HCT116 (cell line): ENCODE data around the gene ROCK2. TPM values are rescaled to one million over a fixed set of nuclear protein-coding genes. Genes with fewer than 3 reads are reported as not detected.

Source experiments
- ATAC-seq: fragments of 200-7000 bp; cut with Tn5 transposase; 2 replicates; pipeline ENCODE4 v1.9.1; 2020; ENCODE audit warnings: mild to moderate bottlenecking, moderate library complexity
- BruUV-seq: library from RNA; stranded (reverse); fragments of 400-500 nt; replicated peaks from 2 replicates; lab custom pipeline; 2021; lab: Mats Ljungman, UMichigan
- CTCF ChIA-PET: fragments of 300-600 bp; sonication (Branson Sonifier 250); formaldehyde crosslinking; loops from one replicate; lab custom pipeline; 2021; ENCODE audit warnings: antibody characterized with exemption; lab: Charles Lee
- POLR2A ChIA-PET: fragments of 300-600, 350-600 bp; sonication (Branson Sonifier 250); formaldehyde crosslinking; loops from one replicate; lab custom pipeline; 2021; ENCODE audit warnings: antibody characterized with exemption; lab: Charles Lee
- RAD21 ChIA-PET, 2 experiments: fragments of 300-600 bp; sonication (Branson Sonifier 250); formaldehyde crosslinking; loops; one replicate each; lab custom pipeline; 2023; ENCODE audit warnings: low total read pairs in 2 of 2; ENCODE audit not compliant: uncharacterized antibody in 2 of 2, unreplicated experiment in 2 of 2, low non-redundant PET in 1 of 2; lab: Charles Lee
- DNase-seq: peaks from one replicate; pipeline ENCODE4 v3.0.0-alpha.2; 2010; ENCODE audit warnings: low read depth, low spot score
- H2AFZ ChIP-seq: fragments of 200-600 bp; shearing (Covaris generic), sonication (generic); 2 replicates; pipeline ENCODE4 v1.6.1; 2017; ENCODE audit warnings: low read depth, mixed run types, mixed read lengths, antibody characterized with exemption, low read length; ENCODE audit not compliant: poor library complexity, severe bottlenecking
- H3K27ac ChIP-seq: 2 replicates; pipeline ENCODE4 v1.5.1; 2012; ENCODE audit warnings: low read depth, low read length
- H3K27me3 ChIP-seq: fragments of 200-600 bp; sonication (generic); 2 replicates; pipeline ENCODE4 v1.6.1; 2016; ENCODE audit warnings: mixed run types, low read length, mixed read lengths; ENCODE audit not compliant: insufficient read depth
- H3K36me3 ChIP-seq, 2 experiments: fragments of 200-500 bp in 1 of 2; fragments of 200-600 bp in 1 of 2; sonication (Bioruptor generic) in 1 of 2; sonication (generic) in 1 of 2; 2 replicates each; pipeline versions ENCODE4 v1.5.1 to v1.6.1; 2014 to 2016; ENCODE audit warnings: low read length in 2 of 2, inconsistent platforms in 1 of 2, mixed read lengths in 1 of 2, mixed run types in 1 of 2; ENCODE audit not compliant: insufficient read depth in 2 of 2, control insufficient read depth in 1 of 2
- H3K4me1 ChIP-seq, 2 experiments: fragments of 200-600 bp in 1 of 2; sonication (generic) in 1 of 2; 2 replicates each; pipeline versions ENCODE4 v1.5.1 to v1.6.1; 2012 to 2017; ENCODE audit warnings: low read length in 2 of 2, inconsistent platforms in 1 of 2, mild to moderate bottlenecking in 1 of 2, mixed read lengths in 1 of 2, mixed run types in 1 of 2, moderate library complexity in 1 of 2; ENCODE audit not compliant: insufficient read depth in 2 of 2, control insufficient read depth in 1 of 2
- H3K4me2 ChIP-seq: fragments of 200-600 bp; sonication (generic); 2 replicates; pipeline ENCODE4 v1.6.1; 2017; ENCODE audit warnings: mixed run types, low read length, mixed read lengths
- H3K4me3 ChIP-seq, 2 experiments: fragments of 200-600 bp in 1 of 2; sonication (generic) in 1 of 2; replicated peaks in 1 of 2; 2 replicates each; pipeline ENCODE4 v1.5.1; 2011 to 2016; ENCODE audit warnings: low read length in 2 of 2, control low read depth in 1 of 2, low read depth in 1 of 2, mild to moderate bottlenecking in 1 of 2, mixed read lengths in 1 of 2, mixed run types in 1 of 2
- H3K79me2 ChIP-seq: fragments of 200-600 bp; sonication (generic); 2 replicates; pipeline ENCODE4 v1.6.1; 2017; ENCODE audit warnings: mild to moderate bottlenecking, mixed run types, low read length, moderate library complexity, mixed read lengths; ENCODE audit not compliant: insufficient read depth
- H3K9ac ChIP-seq: fragments of 200-600 bp; sonication (generic); 2 replicates; pipeline ENCODE4 v1.6.1; 2016; ENCODE audit warnings: low read length, mixed read lengths
- H3K9me2 ChIP-seq: fragments of 200-600 bp; sonication (generic), shearing (Covaris generic); 2 replicates; pipeline ENCODE4 v1.6.1; 2017; ENCODE audit warnings: mixed run types, mild to moderate bottlenecking, moderate library complexity; ENCODE audit not compliant: insufficient read depth
- H3K9me3 ChIP-seq, 2 experiments: fragments of 200-500 bp in 1 of 2; fragments of 200-600 bp in 1 of 2; sonication (Bioruptor generic) in 1 of 2; sonication (generic) in 1 of 2; 2 replicates each; pipeline ENCODE4 v1.6.1; 2014 to 2017; ENCODE audit warnings: low read length in 2 of 2, mixed read lengths in 2 of 2, inconsistent platforms in 1 of 2, low read depth in 1 of 2, mild to moderate bottlenecking in 1 of 2, mixed run types in 1 of 2, moderate library complexity in 1 of 2; ENCODE audit not compliant: control insufficient read depth in 1 of 2, insufficient read depth in 1 of 2
- H4K20me1 ChIP-seq: fragments of 200-600 bp; sonication (generic), shearing (Covaris generic); 2 replicates; pipeline ENCODE4 v1.6.1; 2017; ENCODE audit warnings: mixed run types, mild to moderate bottlenecking, moderate library complexity; ENCODE audit not compliant: insufficient read depth
- ATF3 ChIP-seq: IDR thresholded peaks from 2 replicates; pipeline ENCODE4 v1.6.1; 2012
- CTCF ChIP-seq, 3 experiments: fragments of 200-600 bp in 1 of 3; sonication (generic) in 1 of 3; IDR thresholded peaks in 2 of 3; conservative IDR thresholded peaks in 1 of 3; 2 replicates each; pipeline ENCODE4 v1.5.1; 2012 to 2017; ENCODE audit warnings: low read depth in 2 of 3, low read length in 2 of 3, antibody characterized with exemption in 1 of 3, borderline replicate concordance in 1 of 3, control low read depth in 1 of 3, mild to moderate bottlenecking in 1 of 3, mixed read lengths in 1 of 3, mixed run types in 1 of 3, moderate library complexity in 1 of 3; ENCODE audit not compliant: insufficient read depth in 1 of 3
- EGR1 ChIP-seq: IDR thresholded peaks from 2 replicates; pipeline ENCODE4 v1.6.1; 2012; ENCODE audit warnings: low read depth
- EZH2 ChIP-seq: fragments of 200-600 bp; sonication (generic); IDR thresholded peaks from 2 replicates; pipeline ENCODE4 v1.6.1; 2017; ENCODE audit warnings: antibody characterized with exemption, mixed run types
- FOSL1 ChIP-seq: IDR thresholded peaks from 2 replicates; pipeline ENCODE4 v1.6.1; 2012; ENCODE audit warnings: low read depth
- JUND ChIP-seq: IDR thresholded peaks from 2 replicates; pipeline ENCODE4 v1.6.1; 2012
- MAX ChIP-seq: IDR thresholded peaks from 2 replicates; pipeline ENCODE4 v1.6.1; 2012
- POLR2A ChIP-seq: IDR thresholded peaks from 2 replicates; pipeline ENCODE4 v1.7.0; 2011; ENCODE audit warnings: borderline replicate concordance; ENCODE audit not compliant: insufficient read depth, insufficient read length; ENCODE audit errors: extremely low read depth
- POLR2AphosphoS5 ChIP-seq: IDR thresholded peaks from 2 replicates; pipeline ENCODE4 v1.6.1; 2011; ENCODE audit warnings: mild to moderate bottlenecking, low read depth, low read length, moderate library complexity
- RAD21 ChIP-seq: IDR thresholded peaks from 2 replicates; pipeline ENCODE4 v1.6.1; 2012; ENCODE audit warnings: low read depth, mild to moderate bottlenecking
- REST ChIP-seq: IDR thresholded peaks from 2 replicates; pipeline ENCODE4 v1.6.1; 2012; ENCODE audit warnings: low read depth
- SIN3A ChIP-seq: IDR thresholded peaks from 2 replicates; pipeline ENCODE4 v1.6.1; 2012; ENCODE audit warnings: low read depth
- SRF ChIP-seq: IDR thresholded peaks from 2 replicates; pipeline ENCODE4 v1.6.1; 2012; ENCODE audit warnings: low read depth
- YY1 ChIP-seq: IDR thresholded peaks from 2 replicates; pipeline ENCODE4 v1.6.1; 2011; ENCODE audit warnings: low read length, low read depth, moderate library complexity, mild to moderate bottlenecking; ENCODE audit not compliant: insufficient replicate concordance; ENCODE audit errors: extremely low read depth
- ZBTB33 ChIP-seq: IDR thresholded peaks from 2 replicates; pipeline ENCODE4 v1.6.1; 2011; ENCODE audit warnings: mild to moderate bottlenecking, low read length, moderate library complexity; ENCODE audit not compliant: insufficient replicate concordance; ENCODE audit errors: extremely low read depth
- ZFX ChIP-seq: fragments of 450-650 bp; IDR thresholded peaks from 2 replicates; pipeline ENCODE4 v1.6.1; 2017
- intact Hi-C: fragments of 100-400 bp; cut with micrococcal nuclease; formaldehyde crosslinking; loops from 2 replicates; pipeline ENCODE4 v1.10.0; 2022
- total RNA-seq: library from RNA; stranded (reverse); gene quantifications from one replicate; pipeline ENCODE4 v1.2.1, GENCODE V29; 2021; ENCODE audit not compliant: unreplicated experiment

ROCK2 gene
- total RNA-seq, 1 experiment from 2014 or later: 48.0 TPM

- Histone ChIP-seq H4K20me1 (no peaks in the 10 kb centered on the region), H3K4me1 (no peaks in the 10 kb centered on the region), H3K4me2 (no peak overlapping the region), H3K9ac (no peak overlapping the region), H3K79me2 (no peaks in the 10 kb centered on the region), H3K9me2 (no peaks in the 10 kb centered on the region), H3K27ac (no peak overlapping the region), H3K9me3 (no peaks in the 10 kb centered on the region), H3K36me3 (no peaks in the 10 kb centered on the region), H3K27me3 (no peaks in the 10 kb centered on the region), H3K4me3 (no peak overlapping the region), H2AFZ (no peak overlapping the region)
- no peak for ATAC-seq
- CTCF ChIA-PET: interaction anchor here (1.4 kb wide), 1 partner anchor 250 kb away, joined by 4 read pairs; no protein-coding TSS in a partner anchor
- TF ChIP-seq MAX (no peak), ZBTB33 (no peak), EGR1 (no peak), ATF3 (no peak), JUND (no peak), CTCF (IDR thresholded peaks at IDR 0.05 in 2 of 3, conservative IDR thresholded peaks at IDR 0.05 in 1 of 3; ENCODE audit: borderline replicate concordance in 1 of 3, insufficient read depth in 1 of 3, low read depth in 2 of 3, low read length in 2 of 3) (no peak), POLR2AphosphoS5 (no peak), SIN3A (no peak), SRF (no peak), EZH2 (no peak), ZFX (no peak), POLR2A (no peak), REST (no peak), YY1 (no peak), FOSL1 (no peak), RAD21 (no peak)
- intact Hi-C loops: no loop called here
- RAD21 ChIA-PET: no interaction called here
- POLR2A ChIA-PET: no interaction called here
- BruUV-seq: no TSS peak
- DNase-seq: no peak
These were observed 182.7 kb downstream of the ROCK2 start for GRCh38 chr2:11161747-11162146.
